Vagina (tissue), 2 donors: ENCODE results near the gene OVAAL.

ENCODE experiments used
- CTCF ChIP-seq, 3 experiments: fragments of 450-650 bp in 2 of 3; fragments of 200-600 bp in 1 of 3; sonication (generic) in 1 of 3; IDR thresholded peaks; one replicate each; pipeline ENCODE4 v1.5.1; 2017 to 2019; ENCODE audit warnings: antibody characterized with exemption in 3 of 3, mild to moderate bottlenecking in 2 of 3, moderate library complexity in 2 of 3
- POLR2A ChIP-seq, 2 donors: fragments of 450-650 bp; IDR thresholded peaks; one replicate each; pipeline ENCODE4 v1.6.1; 2017; ENCODE audit warnings: antibody characterized with exemption in 2 of 2, mild to moderate bottlenecking in 2 of 2, moderate library complexity in 2 of 2

GRCh38 chr1:180542113-180542837 lies 16.5 kb upstream of the OVAAL start:
- TF ChIP-seq POLR2A (IDR thresholded peaks at IDR 0.05) (no peak), CTCF (IDR thresholded peaks at IDR 0.05) (no peak)
